BJ (cell line): ENCODE data around the gene DOCK4. TPM values are rescaled to one million over a fixed set of nuclear protein-coding genes. Genes with fewer than 3 reads are reported as not detected.

Experiments used
- CTCF ChIA-PET: fragments of 350-600 bp; formaldehyde crosslinking; extraction: SDS; loops from one replicate; lab custom pipeline; 2021; ENCODE audit warnings: antibody characterized with exemption, inconsistent platforms; lab: Yijun Ruan, JAX
- POLR2A ChIA-PET: fragments of 300-600 bp; sonication (Branson Sonifier 250); formaldehyde crosslinking; extraction: SDS; loops from one replicate; lab custom pipeline; 2021; ENCODE audit warnings: antibody characterized with exemption; lab: Charles Lee
- DNase-seq: peaks from one replicate; pipeline ENCODE4 v3.0.0-alpha.2; 2011; ENCODE audit warnings: low read depth
- H3K27me3 ChIP-seq: 2 replicates; pipeline ENCODE4 v1.6.0; 2011; ENCODE audit warnings: low read length; ENCODE audit not compliant: control insufficient read depth, insufficient read depth
- H3K36me3 ChIP-seq: 2 replicates; pipeline ENCODE4 v1.5.1; 2011; ENCODE audit warnings: low read length; ENCODE audit not compliant: control insufficient read depth, insufficient read depth
- H3K4me3 ChIP-seq: 2 replicates; pipeline ENCODE4 v1.5.1; 2011; ENCODE audit warnings: low read depth, mild to moderate bottlenecking, control low read depth, low read length
- CTCF ChIP-seq: IDR thresholded peaks from 2 replicates; pipeline ENCODE4 v1.5.1; 2011; ENCODE audit warnings: low read depth, mild to moderate bottlenecking, control low read depth, inconsistent platforms, low read length, moderate library complexity; ENCODE audit not compliant: insufficient read depth
- polyA plus RNA-seq: library from polyadenylated mRNA; depleted of rRNA; stranded (reverse); fragments of >200 nt; gene quantifications from 2 replicates; pipeline ENCODE4 v1.2.3, GENCODE V29; 2011

DOCK4 gene
- polyA plus RNA-seq, 1 experiment = 0.15 TPM

GRCh38 chr7:111982804-111983203 is 223.4 kb downstream of the DOCK4 start:
- DNase-seq = no peak
- POLR2A ChIA-PET = no interaction called here

GRCh38 chr7:111982133-111982532 is 224.1 kb downstream of the DOCK4 start:
- TF ChIP-seq CTCF = no peak
- Histone ChIP-seq H3K36me3 (no peaks in the 10 kb centered on the region), H3K4me3 (no peak overlapping the region), H3K27me3 (no peaks in the 10 kb centered on the region)
- no peak for DNase-seq
- CTCF ChIA-PET = no interaction called here
- POLR2A ChIA-PET = no interaction called here

More at GRCh38 chr7:111982804-111983203, 223.4 kb downstream of the DOCK4 start:
- H3K27me3 ChIP-seq = no peaks in the 10 kb centered on the region
- no peak overlapping the region for H3K4me3 ChIP-seq
- CTCF ChIA-PET = no interaction called here
- TF ChIP-seq CTCF = no peak
- no peaks in the 10 kb centered on the region for H3K36me3 ChIP-seq

- Histone ChIP-seq H3K4me3 (no peak overlapping the region), H3K27me3 (no peaks in the 10 kb centered on the region), H3K36me3 (no peaks in the 10 kb centered on the region)
- no peak for TF ChIP-seq CTCF
- DNase-seq = no peak
- ChIA-PET POLR2A (no interaction called here), CTCF (interaction anchor here (1.3 kb wide), 1 partner anchor 11 kb away, joined by 3 read pairs; no protein-coding TSS in a partner anchor)
Measured at GRCh38 chr7:111980725-111981124, 225.5 kb downstream of the DOCK4 start.

GRCh38 chr7:111975346-111975745 is 230.9 kb downstream of the DOCK4 start:
- DNase-seq = no peak
- TF ChIP-seq CTCF = no peak
- Histone ChIP-seq H3K36me3 (no peaks in the 10 kb centered on the region), H3K4me3 (no peak overlapping the region), H3K27me3 (no peaks in the 10 kb centered on the region)
- POLR2A ChIA-PET = no interaction called here
- CTCF ChIA-PET = no interaction called here

GRCh38 chr7:111960984-111961383 is 245.2 kb downstream of the DOCK4 start:
- ChIA-PET POLR2A (no interaction called here), CTCF (interaction anchor here (1.3 kb wide), 1 partner anchor 9 kb away, joined by 3 read pairs; no protein-coding TSS in a partner anchor)
- no peak for TF ChIP-seq CTCF

More at GRCh38 chr7:111960984-111961383, 245.2 kb downstream of the DOCK4 start:
- DNase-seq = no peak
- H3K4me3 ChIP-seq = no peak overlapping the region
- H3K27me3 ChIP-seq = no peaks in the 10 kb centered on the region
- H3K36me3 ChIP-seq = no peaks in the 10 kb centered on the region
